GM18951 (cell line): ENCODE measurements around the gene SWSAP1.
"Not testable (repeated sequence)": the region's sequence is repeated elsewhere in the genome, so short reads cannot be mapped to it uniquely, and the experiment has no call there.

Experiments used
- POLR2A ChIP-seq: IDR thresholded peaks from 4 replicates; pipeline ENCODE4 v1.6.1; 2011; ENCODE audit warnings: mild to moderate bottlenecking; ENCODE audit not compliant: insufficient read length, insufficient read depth; ENCODE audit errors: extremely low read depth
- in situ Hi-C: fragments of 300-500 bp; cut with MboI; formaldehyde crosslinking; loops from one replicate; pipeline ENCODE4 v1.12.0; 2022; ENCODE audit warnings: low sequenced_read_pairs, mixed read lengths, inconsistent platforms; ENCODE audit not compliant: unreplicated experiment

The SWSAP1 gene

GRCh38 chr19:11399667-11400066, 25.2 kb downstream of the SWSAP1 start:
- no peak for TF ChIP-seq POLR2A
- in situ Hi-C loops = no loop called here

DNA sequence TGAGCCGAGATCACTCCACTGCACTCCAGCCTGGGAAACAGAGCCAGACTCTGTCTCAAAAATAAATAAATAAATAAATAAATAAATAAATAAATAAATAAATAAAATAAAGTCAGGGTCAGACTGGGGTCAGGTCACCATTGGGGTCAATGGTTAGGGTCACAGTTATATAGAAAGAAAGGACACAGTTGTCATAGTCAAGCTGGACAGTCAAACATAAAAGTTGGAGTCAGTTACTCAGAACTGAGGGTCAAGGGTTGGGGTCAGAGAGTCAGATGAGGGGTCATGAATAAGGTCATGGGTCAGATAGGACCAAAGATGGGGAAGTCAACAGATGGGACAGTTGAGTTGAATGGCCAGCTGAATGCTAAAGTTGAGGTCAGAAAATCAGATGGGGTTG, 26.3 kb downstream of the SWSAP1 start:
- in situ Hi-C loops = no loop called here
- no peak for TF ChIP-seq POLR2A

GRCh38 chr19:11401808-11402543, 27.5 kb downstream of the SWSAP1 start:
- in situ Hi-C loops = no loop called here
- no peak for TF ChIP-seq POLR2A

DNA sequence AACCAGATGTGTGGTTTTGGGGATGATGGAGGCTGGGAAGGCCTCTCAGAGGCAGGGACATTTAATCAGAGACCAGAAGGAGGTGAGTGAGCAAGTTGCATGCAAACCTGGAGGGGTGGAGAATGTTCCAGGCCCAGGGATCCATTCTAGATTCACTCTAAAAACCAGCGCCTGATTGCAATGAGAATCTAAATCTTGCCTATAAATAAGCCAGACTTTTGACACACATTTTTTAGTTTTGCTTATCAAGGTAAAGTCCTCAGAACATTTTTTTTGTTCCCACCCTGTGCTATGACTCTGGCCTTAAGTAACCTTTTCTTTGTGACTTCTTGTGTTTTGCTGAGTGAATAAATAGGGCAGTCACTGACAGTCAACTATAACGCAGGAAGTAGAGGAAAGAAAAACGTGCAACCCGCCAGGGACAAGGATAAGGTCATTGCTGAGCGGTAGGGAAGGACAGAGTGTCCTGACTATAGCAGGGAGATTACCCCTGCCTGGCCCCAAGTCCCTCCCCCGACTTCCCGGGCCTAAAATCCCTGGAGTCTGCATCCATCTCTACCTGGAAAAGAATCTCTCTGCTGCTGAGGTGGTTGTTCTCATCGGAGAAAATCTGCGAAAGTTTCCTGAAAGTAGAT, 30.2 kb downstream of the SWSAP1 start:
- TF ChIP-seq POLR2A = no peak
- in situ Hi-C loops = no loop called here

GRCh38 chr19:11405846-11406643, 31.6 kb downstream of the SWSAP1 start:
- TF ChIP-seq POLR2A = no peak
- in situ Hi-C loops = no loop called here

DNA sequence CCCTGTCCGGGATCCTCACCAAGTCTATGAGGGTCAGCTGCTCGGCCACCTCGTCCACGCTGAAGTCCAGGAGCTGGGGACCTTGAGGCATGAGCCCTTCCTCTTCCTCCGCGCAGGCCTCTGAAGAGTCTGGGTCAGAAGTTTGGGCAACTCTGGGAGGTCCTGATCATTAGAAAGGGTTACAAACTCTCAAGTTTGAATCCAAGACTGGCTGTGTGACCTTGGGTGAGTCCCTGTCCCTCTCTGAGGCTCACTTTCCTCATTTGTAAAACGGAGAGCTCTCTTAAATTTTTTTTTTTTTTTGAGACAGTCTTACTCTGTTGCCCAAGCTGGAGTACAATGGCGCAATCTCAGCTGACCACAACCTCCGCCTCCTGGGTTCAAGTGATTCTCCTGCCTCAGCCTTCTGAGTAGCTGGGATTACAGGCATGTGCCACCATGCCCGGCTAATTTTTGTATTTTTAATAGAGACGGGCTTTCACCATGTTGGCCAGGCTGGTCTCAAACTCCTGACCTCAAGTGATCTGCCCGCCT, 32.3 kb downstream of the SWSAP1 start:
- in situ Hi-C loops = not testable (repeated sequence)

DNA sequence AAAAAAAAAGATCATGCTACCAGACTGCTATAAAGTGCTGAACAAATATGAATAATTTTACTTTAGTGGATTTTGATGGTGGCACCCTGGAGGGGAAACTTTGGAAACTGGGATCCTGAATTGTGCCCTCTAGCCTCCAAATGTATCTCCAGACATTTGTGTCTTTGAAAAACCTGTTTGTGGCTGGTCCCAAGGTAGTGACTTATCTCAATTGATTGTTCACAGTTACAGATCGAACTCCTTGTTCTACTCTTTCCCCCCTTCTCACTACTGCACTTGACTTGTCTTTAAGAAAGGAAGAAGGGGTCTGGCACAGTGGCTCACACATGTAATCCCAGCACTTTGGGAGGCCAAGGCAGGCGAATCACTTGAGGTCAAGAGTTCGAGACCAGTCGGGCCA, 34.1 kb downstream of the SWSAP1 start:
- TF ChIP-seq POLR2A = no peak
- in situ Hi-C loops = no loop called here

- TF ChIP-seq POLR2A = no peak
- in situ Hi-C loops = no loop called here
Measured at GRCh38 chr19:11410682-11411081, 36.2 kb downstream of the SWSAP1 start.

DNA sequence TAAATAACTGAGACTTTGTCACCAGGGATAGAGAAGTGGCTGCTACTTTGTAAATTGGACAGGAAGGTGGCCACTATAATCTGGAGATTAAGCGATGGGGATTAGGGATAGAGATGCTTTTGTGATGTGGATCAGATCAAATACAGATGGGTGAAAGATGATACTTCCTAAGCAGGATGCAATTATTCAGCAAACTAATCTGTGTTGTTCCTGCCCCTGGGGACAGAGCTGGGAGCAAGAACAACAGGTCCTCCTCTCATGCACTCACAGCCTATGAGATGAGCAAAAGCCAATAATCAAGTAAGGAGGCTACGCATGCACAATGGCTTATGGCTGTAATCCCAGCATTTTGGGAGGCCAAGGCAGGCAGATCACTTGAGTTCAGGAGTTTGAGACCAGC, 40.1 kb downstream of the SWSAP1 start:
- TF ChIP-seq POLR2A = no peak
- in situ Hi-C loops = no loop called here

DNA sequence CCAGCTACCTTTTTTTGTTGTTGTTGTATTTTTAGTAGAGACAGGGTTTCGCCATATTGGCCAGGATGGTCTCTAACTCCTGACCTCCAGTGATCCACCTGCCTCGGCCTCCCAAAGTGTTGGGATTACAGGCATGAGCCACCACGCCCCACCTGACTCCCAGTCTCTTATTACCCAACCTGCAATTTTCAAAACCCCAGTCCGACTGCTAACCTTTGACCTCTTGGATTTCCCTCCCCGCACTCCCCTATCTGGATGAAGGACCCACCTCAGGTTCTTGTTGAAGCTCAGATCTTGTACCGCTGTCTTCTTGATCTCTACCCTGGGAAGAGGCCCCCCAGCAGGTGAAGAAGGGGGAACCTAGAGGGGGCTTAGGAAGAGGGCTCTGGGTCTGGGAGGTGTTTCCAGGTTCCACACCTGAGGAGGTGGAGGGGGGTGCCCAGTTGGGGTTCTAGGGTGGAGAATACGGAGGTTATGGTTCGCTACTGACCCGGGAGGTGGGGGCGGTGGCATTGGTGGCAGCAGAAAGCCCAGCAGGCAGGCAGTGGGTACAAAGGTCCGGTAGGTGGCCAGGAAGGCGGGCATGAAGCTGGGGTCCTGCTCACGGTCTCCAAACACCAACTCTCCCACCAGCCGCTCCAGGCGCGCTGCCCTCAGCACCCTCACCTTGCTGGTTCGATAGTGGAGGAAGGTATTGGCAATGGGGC, 42.0 kb downstream of the SWSAP1 start:
- no peak for TF ChIP-seq POLR2A
- in situ Hi-C loops = no loop called here

GRCh38 chr19:11418094-11418548, 43.7 kb downstream of the SWSAP1 start:
- in situ Hi-C loops = no loop called here
- TF ChIP-seq POLR2A = no peak

GRCh38 chr19:11418549-11419506, 44.4 kb downstream of the SWSAP1 start, which contains the start of gene RGL3:
RGL3 (minus strand) TSS chr19:11419314; CDS start chr19:11419278, 36 bp downstream.
- TF ChIP-seq POLR2A = no peak
- in situ Hi-C loops = no loop called here
